ENCODE results near the gene MAD1L1.

The MAD1L1 gene

GRCh38 chr7:2229467-2229866, 3.3 kb downstream of the MAD1L1 start:
- Histone ChIP-seq H3K27me3 (ENCODE audit: control insufficient read depth, insufficient read depth, low read length) (no peaks in the 10 kb centered on the region), H3K9ac (ENCODE audit: low read length) (no peak overlapping the region), H3K4me1 (ENCODE audit: control insufficient read depth, insufficient read depth, low read length) (peaks cover 3% of the 10 kb centered on the region), H3K27ac (ENCODE audit: low read depth, low read length) (no peak overlapping the region), H3K4me3 (ENCODE audit: low read length) (no peak overlapping the region), H3K36me3 (ENCODE audit: control insufficient read depth, insufficient read depth, low read length) (peaks cover 10% of the 10 kb centered on the region)

- Histone ChIP-seq H3K4me3 (ENCODE audit: low read length) (no peak overlapping the region), H3K27ac (ENCODE audit: low read depth, low read length) (no peak overlapping the region), H3K36me3 (ENCODE audit: control insufficient read depth, insufficient read depth, low read length) (peaks cover 10% of the 10 kb centered on the region), H3K9ac (ENCODE audit: low read length) (no peak overlapping the region), H3K4me1 (ENCODE audit: control insufficient read depth, insufficient read depth, low read length) (peaks cover 3% of the 10 kb centered on the region), H3K27me3 (ENCODE audit: control insufficient read depth, insufficient read depth, low read length) (no peaks in the 10 kb centered on the region)
These were observed 3.8 kb downstream of the MAD1L1 start for GRCh38 chr7:2228921-2229320.

DNA sequence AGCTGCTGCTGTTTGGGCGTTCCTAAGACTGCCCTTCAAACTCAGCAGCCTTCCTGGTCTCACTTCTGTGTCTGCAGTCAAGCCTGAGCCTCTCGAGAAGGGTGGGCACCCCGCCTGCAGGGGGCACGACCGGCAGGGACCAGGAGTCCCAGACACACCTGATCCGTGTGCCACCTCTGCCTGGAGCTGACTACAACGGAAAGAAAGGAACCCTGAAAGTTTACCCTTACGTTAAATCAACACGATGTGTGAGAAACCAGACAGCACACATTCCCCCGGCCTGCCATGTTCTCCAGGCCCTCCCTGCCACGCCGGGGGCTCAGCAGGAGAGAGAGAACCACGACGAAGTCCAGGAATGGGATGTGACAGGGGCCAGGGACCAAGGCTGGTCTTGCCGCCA, 5.0 kb downstream of the MAD1L1 start:
- Histone ChIP-seq H3K4me3 (ENCODE audit: low read length) (no peak overlapping the region), H3K27ac (ENCODE audit: low read depth, low read length) (no peak overlapping the region), H3K4me1 (ENCODE audit: control insufficient read depth, insufficient read depth, low read length) (peaks cover 3% of the 10 kb centered on the region), H3K36me3 (ENCODE audit: control insufficient read depth, insufficient read depth, low read length) (peaks cover 10% of the 10 kb centered on the region), H3K27me3 (ENCODE audit: control insufficient read depth, insufficient read depth, low read length) (no peaks in the 10 kb centered on the region), H3K9ac (ENCODE audit: low read length) (no peak overlapping the region)

- Histone ChIP-seq H3K4me3 (ENCODE audit: low read length) (no peak overlapping the region), H3K27ac (ENCODE audit: low read depth, low read length) (no peak overlapping the region), H3K4me1 (ENCODE audit: control insufficient read depth, insufficient read depth, low read length) (no peaks in the 10 kb centered on the region), H3K36me3 (ENCODE audit: control insufficient read depth, insufficient read depth, low read length) (peaks cover 14% of the 10 kb centered on the region), H3K27me3 (ENCODE audit: control insufficient read depth, insufficient read depth, low read length) (no peaks in the 10 kb centered on the region), H3K9ac (ENCODE audit: low read length) (no peak overlapping the region)
These were observed 6.9 kb downstream of the MAD1L1 start for GRCh38 chr7:2225830-2226229.

- no peak overlapping the region for H3K4me3 ChIP-seq (ENCODE audit: low read length)
- H3K9ac ChIP-seq (ENCODE audit: low read length), result no peak overlapping the region
- no peaks in the 10 kb centered on the region for H3K27me3 ChIP-seq (ENCODE audit: control insufficient read depth, insufficient read depth, low read length)
- no peak overlapping the region for H3K27ac ChIP-seq (ENCODE audit: low read depth, low read length)
- no peaks in the 10 kb centered on the region for H3K4me1 ChIP-seq (ENCODE audit: control insufficient read depth, insufficient read depth, low read length)
- H3K36me3 ChIP-seq (ENCODE audit: control insufficient read depth, insufficient read depth, low read length), result peaks cover 14% of the 10 kb centered on the region
These were observed 7.4 kb downstream of the MAD1L1 start for GRCh38 chr7:2225336-2225735.

DNA sequence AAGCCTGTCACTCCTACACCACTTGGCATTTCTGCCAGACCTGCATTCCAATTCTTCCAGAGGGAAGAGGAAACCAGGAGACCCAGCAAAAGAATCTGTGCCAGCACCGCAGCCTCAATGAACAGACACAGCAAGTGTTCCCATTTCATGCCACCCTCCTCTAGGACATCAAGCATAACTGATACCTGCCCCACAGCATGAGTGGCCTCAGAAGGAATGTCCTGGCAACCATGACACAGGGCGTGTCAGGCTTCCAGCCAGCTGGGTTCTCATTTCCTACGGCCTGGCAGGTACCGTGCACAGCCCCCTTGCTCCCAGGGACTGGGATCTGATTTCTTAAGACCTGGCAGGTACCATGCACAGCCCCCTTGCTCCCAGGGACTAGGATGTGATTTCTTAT, 7.8 kb downstream of the MAD1L1 start:
- peaks cover 12% of the 10 kb centered on the region for H3K36me3 ChIP-seq (ENCODE audit: control insufficient read depth, insufficient read depth, low read length)
- no peak overlapping the region for H3K9ac ChIP-seq (ENCODE audit: low read length)
- no peaks in the 10 kb centered on the region for H3K4me1 ChIP-seq (ENCODE audit: control insufficient read depth, insufficient read depth, low read length)
- H3K27ac ChIP-seq (ENCODE audit: low read depth, low read length), result no peak overlapping the region
- H3K27me3 ChIP-seq (ENCODE audit: control insufficient read depth, insufficient read depth, low read length), result no peaks in the 10 kb centered on the region
- no peak overlapping the region for H3K4me3 ChIP-seq (ENCODE audit: low read length)

GRCh38 chr7:2224491-2224928, 8.2 kb downstream of the MAD1L1 start:
- no peak overlapping the region for H3K9ac ChIP-seq (ENCODE audit: low read length)
- no peak overlapping the region for H3K4me3 ChIP-seq (ENCODE audit: low read length)
- H3K27me3 ChIP-seq (ENCODE audit: control insufficient read depth, insufficient read depth, low read length), result no peaks in the 10 kb centered on the region
- no peak overlapping the region for H3K27ac ChIP-seq (ENCODE audit: low read depth, low read length)
- peaks cover 10% of the 10 kb centered on the region for H3K36me3 ChIP-seq (ENCODE audit: control insufficient read depth, insufficient read depth, low read length)
- no peaks in the 10 kb centered on the region for H3K4me1 ChIP-seq (ENCODE audit: control insufficient read depth, insufficient read depth, low read length)

DNA sequence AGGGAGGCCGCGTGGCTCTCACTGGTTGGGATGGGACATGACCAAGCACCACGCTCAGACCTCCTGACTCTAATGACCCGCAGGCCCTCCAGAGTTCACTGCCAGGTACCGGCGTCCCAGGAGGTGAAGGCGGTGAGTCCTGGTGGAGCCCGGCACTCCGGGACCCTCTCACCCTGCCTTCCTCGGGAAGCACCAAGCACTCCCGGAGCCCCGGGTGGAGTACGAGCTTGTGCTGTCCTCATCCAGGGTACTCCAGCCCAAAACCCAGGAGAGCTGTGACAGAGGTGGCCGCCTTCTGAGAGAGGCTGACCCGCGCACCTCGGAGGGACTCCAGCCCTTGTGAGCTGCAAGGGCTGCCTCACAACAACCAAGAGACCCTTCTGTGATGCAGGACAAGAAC, 9.4 kb downstream of the MAD1L1 start:
- peaks cover 10% of the 10 kb centered on the region for H3K36me3 ChIP-seq (ENCODE audit: control insufficient read depth, insufficient read depth, low read length)

DNA sequence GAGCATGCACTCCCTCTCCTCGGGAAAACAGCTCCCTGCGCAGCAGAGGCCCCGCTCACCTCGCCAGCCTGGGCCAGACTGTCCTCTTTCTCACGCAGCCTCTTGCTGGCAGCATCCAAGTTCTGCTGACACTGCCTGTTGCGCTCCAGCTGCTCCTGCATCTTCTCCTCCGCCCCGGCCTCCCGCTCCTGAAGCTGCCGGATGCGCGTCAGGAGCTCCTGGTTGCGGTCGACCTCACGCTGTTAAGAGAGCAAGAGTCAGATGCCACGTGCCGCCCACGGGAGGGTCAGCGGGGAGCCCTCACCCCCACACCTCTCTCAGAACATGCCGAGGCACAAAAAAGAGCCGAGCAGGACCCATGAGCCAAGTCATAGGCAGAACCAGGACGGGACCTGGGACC, 10.2 kb downstream of the MAD1L1 start:
- Histone ChIP-seq H3K27ac (ENCODE audit: low read depth, low read length) (no peak overlapping the region), H3K27me3 (ENCODE audit: control insufficient read depth, insufficient read depth, low read length) (no peaks in the 10 kb centered on the region), H3K36me3 (ENCODE audit: control insufficient read depth, insufficient read depth, low read length) (peaks cover 13% of the 10 kb centered on the region), H3K4me3 (ENCODE audit: low read length) (no peak overlapping the region), H3K4me1 (ENCODE audit: control insufficient read depth, insufficient read depth, low read length) (no peaks in the 10 kb centered on the region), H3K9ac (ENCODE audit: low read length) (no peak overlapping the region)

More for the DNA sequence above, 9.4 kb downstream of the MAD1L1 start:
- H3K4me1 ChIP-seq (ENCODE audit: control insufficient read depth, insufficient read depth, low read length), result no peaks in the 10 kb centered on the region
- no peak overlapping the region for H3K27ac ChIP-seq (ENCODE audit: low read depth, low read length)
- no peak overlapping the region for H3K9ac ChIP-seq (ENCODE audit: low read length)
- H3K27me3 ChIP-seq (ENCODE audit: control insufficient read depth, insufficient read depth, low read length), result no peaks in the 10 kb centered on the region
- no peak overlapping the region for H3K4me3 ChIP-seq (ENCODE audit: low read length)

DNA sequence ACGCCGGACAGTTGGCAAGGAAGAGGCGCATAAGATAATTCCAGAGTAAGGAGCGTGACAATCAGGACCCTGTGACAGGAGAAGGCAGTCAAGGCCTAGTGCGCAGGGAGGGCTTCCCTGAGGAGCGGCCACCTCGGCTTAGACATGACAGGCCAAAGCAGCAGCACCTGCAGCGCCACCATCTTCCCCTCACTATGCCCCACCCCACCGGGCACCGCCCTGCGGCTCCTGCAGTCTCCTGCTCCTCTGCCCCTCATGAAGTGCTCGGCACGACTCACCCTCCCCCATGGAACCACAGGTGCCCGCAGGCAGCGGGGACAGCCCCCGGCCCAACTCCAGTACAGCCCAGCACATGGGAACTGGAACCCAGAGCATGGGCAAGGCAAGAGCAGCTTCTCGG, 11.8 kb downstream of the MAD1L1 start:
- Histone ChIP-seq H3K4me1 (ENCODE audit: control insufficient read depth, insufficient read depth, low read length) (no peaks in the 10 kb centered on the region), H3K4me3 (ENCODE audit: low read length) (no peak overlapping the region), H3K36me3 (ENCODE audit: control insufficient read depth, insufficient read depth, low read length) (peaks cover 22% of the 10 kb centered on the region)

DNA sequence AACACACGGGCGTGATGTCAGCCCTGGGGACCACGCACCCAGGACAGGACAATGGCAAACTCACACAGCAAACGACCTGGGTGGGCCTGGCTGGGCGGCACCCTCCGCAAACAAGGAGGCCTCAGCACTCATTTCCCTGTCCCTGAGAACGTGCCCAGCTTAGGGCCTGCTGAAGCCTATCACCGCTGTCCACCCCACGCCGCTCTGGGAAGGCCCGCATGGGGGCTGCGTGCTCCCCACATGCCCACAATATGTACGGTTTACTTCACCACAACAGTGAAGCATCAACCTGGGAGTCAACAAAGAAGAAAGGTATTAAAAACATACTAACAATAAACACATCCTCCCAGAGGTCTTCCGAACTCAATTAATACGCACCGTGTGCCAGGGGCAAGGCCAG, 12.2 kb downstream of the MAD1L1 start:
- no peaks in the 10 kb centered on the region for H3K4me1 ChIP-seq (ENCODE audit: control insufficient read depth, insufficient read depth, low read length)

More for the DNA sequence above, 11.8 kb downstream of the MAD1L1 start:
- Histone ChIP-seq H3K27me3 (ENCODE audit: control insufficient read depth, insufficient read depth, low read length) (no peaks in the 10 kb centered on the region), H3K9ac (ENCODE audit: low read length) (no peak overlapping the region), H3K27ac (ENCODE audit: low read depth, low read length) (no peak overlapping the region)

GRCh38 chr7:2220030-2220429, 12.7 kb downstream of the MAD1L1 start:
- H3K4me3 ChIP-seq (ENCODE audit: low read length), result no peak overlapping the region
- no peak overlapping the region for H3K9ac ChIP-seq (ENCODE audit: low read length)
- no peaks in the 10 kb centered on the region for H3K27me3 ChIP-seq (ENCODE audit: control insufficient read depth, insufficient read depth, low read length)
- H3K4me1 ChIP-seq (ENCODE audit: control insufficient read depth, insufficient read depth, low read length), result no peaks in the 10 kb centered on the region
- no peak overlapping the region for H3K27ac ChIP-seq (ENCODE audit: low read depth, low read length)
- H3K36me3 ChIP-seq (ENCODE audit: control insufficient read depth, insufficient read depth, low read length), result peaks cover 26% of the 10 kb centered on the region

More for the DNA sequence above, 12.2 kb downstream of the MAD1L1 start:
- Histone ChIP-seq H3K36me3 (ENCODE audit: control insufficient read depth, insufficient read depth, low read length) (peaks cover 24% of the 10 kb centered on the region), H3K27me3 (ENCODE audit: control insufficient read depth, insufficient read depth, low read length) (no peaks in the 10 kb centered on the region), H3K27ac (ENCODE audit: low read depth, low read length) (no peak overlapping the region), H3K9ac (ENCODE audit: low read length) (no peak overlapping the region), H3K4me3 (ENCODE audit: low read length) (no peak overlapping the region)

DNA sequence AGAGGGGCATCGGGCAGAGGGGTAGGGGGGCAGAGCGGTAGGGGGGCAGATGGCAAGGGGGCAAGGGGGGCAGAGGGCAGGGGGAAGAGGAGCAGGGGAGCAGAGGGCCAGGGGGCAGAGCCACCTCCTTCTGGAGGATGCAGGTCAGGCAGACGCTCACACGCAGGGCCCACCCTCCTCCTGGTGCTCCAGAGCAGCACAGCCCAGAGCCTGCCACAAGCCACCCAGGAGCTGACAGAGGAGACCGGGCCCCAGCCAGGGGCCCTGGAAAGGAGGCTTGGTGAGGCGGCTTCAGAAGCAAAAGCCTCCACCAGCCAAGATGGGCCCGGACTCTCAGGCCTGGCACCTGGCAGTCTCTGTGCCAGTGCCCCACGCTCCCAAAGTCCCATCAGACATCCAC, 13.1 kb downstream of the MAD1L1 start:
- Histone ChIP-seq H3K27me3 (ENCODE audit: control insufficient read depth, insufficient read depth, low read length) (no peaks in the 10 kb centered on the region), H3K4me3 (ENCODE audit: low read length) (no peak overlapping the region), H3K36me3 (ENCODE audit: control insufficient read depth, insufficient read depth, low read length) (peaks cover 24% of the 10 kb centered on the region), H3K4me1 (ENCODE audit: control insufficient read depth, insufficient read depth, low read length) (no peaks in the 10 kb centered on the region), H3K9ac (ENCODE audit: low read length) (no peak overlapping the region), H3K27ac (ENCODE audit: low read depth, low read length) (no peak overlapping the region)

Data from rectal smooth muscle tissue (tissue), 1 donor.